Small intestine (tissue), 7 donors: Measurements from ENCODE around the gene PNMA3. TPM values are rescaled to one million over a fixed set of nuclear protein-coding genes. Genes with fewer than 3 reads are reported as not detected.
"Not testable (repeated sequence)": the region's sequence is repeated elsewhere in the genome, so short reads cannot be mapped to it uniquely, and the experiment has no call there.

Source experiments
- DNase-seq, 2 donors: peaks; one replicate each; pipeline versions ENCODE4 v3.0.0 to v3.0.0-alpha.2; 2013
- FAIRE-seq: peaks from 2 replicates; lab custom pipeline; 2012; peaks lifted over from hg19 to GRCh38; lab: Jason Lieb, UNC
- H3K27ac ChIP-seq, 3 donors: one replicate each; pipeline ENCODE4 v1.5.1; 2013; ENCODE audit warnings: low read length in 2 of 3, mild to moderate bottlenecking in 2 of 3, control low read depth in 1 of 3, inconsistent platforms in 1 of 3, low read depth in 1 of 3, moderate library complexity in 1 of 3
- H3K27me3 ChIP-seq, 3 donors: one replicate each; pipeline ENCODE4 v1.6.1; 2013; ENCODE audit warnings: low read length in 3 of 3, inconsistent platforms in 1 of 3; ENCODE audit not compliant: control insufficient read depth in 3 of 3, insufficient read depth in 3 of 3
- H3K36me3 ChIP-seq, 3 donors: one replicate each; pipeline ENCODE4 v1.6.1; 2013; ENCODE audit warnings: low read length in 3 of 3, inconsistent platforms in 1 of 3, low read depth in 1 of 3, mild to moderate bottlenecking in 1 of 3, moderate library complexity in 1 of 3; ENCODE audit not compliant: control insufficient read depth in 3 of 3, insufficient read depth in 2 of 3
- H3K4me1 ChIP-seq, 3 donors: one replicate each; pipeline ENCODE4 v1.6.1; 2013; ENCODE audit warnings: low read length in 2 of 3, inconsistent platforms in 1 of 3, low read depth in 1 of 3, mild to moderate bottlenecking in 1 of 3, moderate library complexity in 1 of 3; ENCODE audit not compliant: control insufficient read depth in 3 of 3, insufficient read depth in 2 of 3
- H3K4me3 ChIP-seq, 3 donors: one replicate each; pipeline ENCODE4 v1.5.1; 2013; ENCODE audit warnings: low read length in 3 of 3, control low read depth in 1 of 3, inconsistent platforms in 1 of 3, low read depth in 1 of 3, mild to moderate bottlenecking in 1 of 3, moderate library complexity in 1 of 3
- H3K9me3 ChIP-seq, 2 donors: one replicate each; pipeline ENCODE4 v1.6.1; 2013; ENCODE audit warnings: low read depth in 1 of 2, low read length in 1 of 2; ENCODE audit not compliant: control insufficient read depth in 2 of 2, insufficient read depth in 1 of 2
- WGBS, 3 donors: extraction: QIAGEN DNeasy Blood & Tissue Kit; methylation state at CpG; one replicate each; pipeline ENCODE4 v1.1.7; 2013; 5-methylcytosine and 5-hydroxymethylcytosine counted together
- polyA plus RNA-seq, 4 donors: library from polyadenylated mRNA; stranded (reverse) in 3 of 4; unstranded in 1 of 4; fragments of 200-250 nt in 3 of 4; fragments of 120-200 nt in 1 of 4; gene quantifications; one replicate each; pipeline versions ENCODE4 v1.2.1 to v1.2.3, GENCODE V29; 2013
- donor health status: healthy with polysubstance abuse.
- donor health status: control.
- donor health status: control.
- donor health status: Bipolar disorder and iron deficiency.
- donor health status: healthy.

The PNMA3 gene
- polyA plus RNA-seq, 4 donors = 0.54 to 68.9 TPM; not detected in 2

GRCh38 chrX:153075366-153075765 lies 19.1 kb downstream of the PNMA3 start:
- no peak for DNase-seq
- Histone ChIP-seq H3K4me3 (no peak overlapping the region), H3K27ac (no peak overlapping the region), H3K36me3 (no peaks in the 10 kb centered on the region), H3K4me1 (no peaks in the 10 kb centered on the region), H3K9me3 (no peaks in the 10 kb centered on the region), H3K27me3 (no peaks in the 10 kb centered on the region)
- 80 to 96% (median 95%) methylated on average over 1 to 9 of the region's 14 CpGs for WGBS, 3 donors
- FAIRE-seq = no peak

- H3K27me3 ChIP-seq, H3K27ac ChIP-seq, H3K36me3 ChIP-seq, FAIRE-seq, H3K4me3 ChIP-seq, H3K9me3 ChIP-seq, H3K4me1 ChIP-seq, DNase-seq: not testable (repeated sequence)
- no CpG with 5 or more reads among the region's 76 CpGs for WGBS, 3 donors
Measured at GRCh38 chrX:153077437-153078135, 21.3 kb downstream of the PNMA3 start.

- not testable (repeated sequence) for H3K4me3 ChIP-seq, H3K4me1 ChIP-seq, FAIRE-seq, H3K27me3 ChIP-seq, DNase-seq, H3K27ac ChIP-seq, H3K36me3 ChIP-seq, H3K9me3 ChIP-seq
- 43 to 73% (median 56%) methylated on average over 4 to 10 of the region's 23 CpGs for WGBS, 3 donors
Measured at GRCh38 chrX:153083238-153083923, 27.1 kb downstream of the PNMA3 start.

GRCh38 chrX:153102418-153102817 lies 46.1 kb downstream of the PNMA3 start:
- 28 to 66% (median 44%) methylated on average over 3 of the region's 3 CpGs for WGBS, 3 donors
- Histone ChIP-seq H3K9me3 (no peaks in the 10 kb centered on the region), H3K27ac (no peak overlapping the region), H3K4me1 (no peaks in the 10 kb centered on the region), H3K4me3 (no peak overlapping the region), H3K36me3 (no peaks in the 10 kb centered on the region), H3K27me3 (no peaks in the 10 kb centered on the region)
- DNase-seq = no peak
- FAIRE-seq = no peak

- DNase-seq, H3K27me3 ChIP-seq, H3K4me3 ChIP-seq, FAIRE-seq, H3K27ac ChIP-seq, H3K4me1 ChIP-seq, H3K9me3 ChIP-seq, H3K36me3 ChIP-seq: not testable (repeated sequence)
- WGBS, 3 donors = 70 to 78% (median 71%) methylated on average over 1 of the region's 1 CpG
Measured at GRCh38 chrX:153104959-153105358, 48.7 kb downstream of the PNMA3 start.

GRCh38 chrX:153106092-153106801 lies 50.0 kb downstream of the PNMA3 start:
- not testable (repeated sequence) for H3K4me1 ChIP-seq, H3K36me3 ChIP-seq, DNase-seq, FAIRE-seq, H3K4me3 ChIP-seq, H3K27me3 ChIP-seq, H3K9me3 ChIP-seq, H3K27ac ChIP-seq
- WGBS, 3 donors = 39 to 60% (median 53%) methylated on average over 3 to 4 of the region's 12 CpGs

Other genes with a start within 250 kb of the PNMA3 start
- gene CETN2, start 225.7 kb upstream of the PNMA3 start, polyA plus RNA-seq = 10 to 100 TPM; 11.1 to 29.1 (median 20.3) TPM
- gene NSDHL, start 225.4 kb upstream of the PNMA3 start, polyA plus RNA-seq = 10 to 100 TPM; 13.8 to 28.4 (median 19.9) TPM
- gene ZNF185, start 158.4 kb upstream of the PNMA3 start, polyA plus RNA-seq = 1 to 10 TPM in 3 of 4 donors, under 1 TPM in 1; 0.45 to 1.8 (median 1.2) TPM
- gene PNMA5, start 62.4 kb upstream of the PNMA3 start, polyA plus RNA-seq = under 1 TPM in 2 of 4 donors, not detected in 2; 0.07 to 0.56 TPM
- 10 to 100 TPM in 1 of 4 donors, 1 to 10 TPM in 1, not detected in 2; 1.8 to 12.0 TPM for gene PNMA6A, start 16.0 kb downstream of the PNMA3 start, polyA plus RNA-seq
- gene MAGEA1, start 122.8 kb downstream of the PNMA3 start, polyA plus RNA-seq = not detected